GM18499 (cell line): ENCODE measurements around the gene SPRY4.
"Not testable (repeated sequence)": the region's sequence is repeated elsewhere in the genome, so short reads cannot be mapped to it uniquely, and the experiment has no call there.

Experiments used
- ATAC-seq: cut with Tn5 transposase; IDR thresholded peaks from one replicate; pipeline ENCODE4 v1.9.1; 2021; ENCODE audit warnings: moderate number of reproducible peaks; ENCODE audit not compliant: insufficient read depth, unreplicated experiment

SPRY4 gene

GRCh38 chr5:142297786-142298185, 27.0 kb downstream of the SPRY4 start:
- not testable (repeated sequence) for ATAC-seq

GRCh38 chr5:142296914-142297417, 27.9 kb downstream of the SPRY4 start:
- no peak for ATAC-seq

- no peak for ATAC-seq
Observed at GRCh38 chr5:142295960-142296860, 28.6 kb downstream of the SPRY4 start.

GRCh38 chr5:142295084-142295758, 29.6 kb downstream of the SPRY4 start:
- no peak for ATAC-seq

- ATAC-seq, result no peak
Observed at GRCh38 chr5:142293486-142293885, 31.3 kb downstream of the SPRY4 start.

- no peak for ATAC-seq
Observed at GRCh38 chr5:142292808-142293207, 32.0 kb downstream of the SPRY4 start.

- ATAC-seq, result no peak
Observed at GRCh38 chr5:142292249-142292648, 32.6 kb downstream of the SPRY4 start.

- no peak for ATAC-seq
Observed at GRCh38 chr5:142290577-142291299, 34.1 kb downstream of the SPRY4 start.

- ATAC-seq, result no peak
Observed at GRCh38 chr5:142289708-142290576, 34.9 kb downstream of the SPRY4 start.

- ATAC-seq, result no peak
Observed at GRCh38 chr5:142287973-142288313, 36.9 kb downstream of the SPRY4 start.

GRCh38 chr5:142287096-142287972, 37.5 kb downstream of the SPRY4 start:
- ATAC-seq, result no peak

- no peak for ATAC-seq
Observed at GRCh38 chr5:142286111-142286510, 38.7 kb downstream of the SPRY4 start.

GRCh38 chr5:142283304-142283703, 41.5 kb downstream of the SPRY4 start:
- no peak for ATAC-seq

GRCh38 chr5:142281966-142282365, 42.9 kb downstream of the SPRY4 start:
- no peak for ATAC-seq

GRCh38 chr5:142281008-142281367, 43.8 kb downstream of the SPRY4 start:
- ATAC-seq, result no peak

GRCh38 chr5:142280066-142281007, 44.5 kb downstream of the SPRY4 start:
- ATAC-seq, result no peak

GRCh38 chr5:142278627-142279026, 46.2 kb downstream of the SPRY4 start:
- ATAC-seq, result no peak

GRCh38 chr5:142277796-142278195, 47.0 kb downstream of the SPRY4 start:
- ATAC-seq, result no peak
